Memory B cell (primary cell): ENCODE data around the gene DEAF1.
A peak's percentile ranks its signal among the peaks of the same experiment; 100 is the strongest.
"Not testable (repeated sequence)": the region's sequence is repeated elsewhere in the genome, so short reads cannot be mapped to it uniquely, and the experiment has no call there.

ENCODE experiments used
- ATAC-seq: fragments of 150-1000 bp; cut with Tn5 transposase; 2 replicates; pipeline ENCODE4 v1.10.0; 2021; ENCODE audit warnings: low read depth, mild to moderate bottlenecking, moderate library complexity
- DNase-seq, 2 donors: peaks; one replicate each; pipeline ENCODE4 v3.0.0; 2022; ENCODE audit warnings: low spot score in 2 of 2
- H3K27ac Mint-ChIP-seq: one replicate; pipeline ENCODE4 v1.8.0; 2022; ENCODE audit warnings: mild to moderate bottlenecking, moderate library complexity, mixed read lengths
- H3K27me3 Mint-ChIP-seq: one replicate; pipeline ENCODE4 v1.8.0; 2022; ENCODE audit warnings: mixed read lengths
- H3K36me3 Mint-ChIP-seq: one replicate; pipeline ENCODE4 v1.8.0; 2022; ENCODE audit warnings: mild to moderate bottlenecking, mixed read lengths
- H3K4me1 Mint-ChIP-seq: one replicate; pipeline ENCODE4 v1.8.0; 2022; ENCODE audit warnings: mixed read lengths
- H3K4me3 Mint-ChIP-seq: one replicate; pipeline ENCODE4 v1.8.0; 2022; ENCODE audit warnings: mild to moderate bottlenecking, moderate library complexity, mixed read lengths
- H3K9me3 Mint-ChIP-seq: one replicate; pipeline ENCODE4 v1.8.0; 2022; ENCODE audit warnings: mixed read lengths

DEAF1 gene

DNA sequence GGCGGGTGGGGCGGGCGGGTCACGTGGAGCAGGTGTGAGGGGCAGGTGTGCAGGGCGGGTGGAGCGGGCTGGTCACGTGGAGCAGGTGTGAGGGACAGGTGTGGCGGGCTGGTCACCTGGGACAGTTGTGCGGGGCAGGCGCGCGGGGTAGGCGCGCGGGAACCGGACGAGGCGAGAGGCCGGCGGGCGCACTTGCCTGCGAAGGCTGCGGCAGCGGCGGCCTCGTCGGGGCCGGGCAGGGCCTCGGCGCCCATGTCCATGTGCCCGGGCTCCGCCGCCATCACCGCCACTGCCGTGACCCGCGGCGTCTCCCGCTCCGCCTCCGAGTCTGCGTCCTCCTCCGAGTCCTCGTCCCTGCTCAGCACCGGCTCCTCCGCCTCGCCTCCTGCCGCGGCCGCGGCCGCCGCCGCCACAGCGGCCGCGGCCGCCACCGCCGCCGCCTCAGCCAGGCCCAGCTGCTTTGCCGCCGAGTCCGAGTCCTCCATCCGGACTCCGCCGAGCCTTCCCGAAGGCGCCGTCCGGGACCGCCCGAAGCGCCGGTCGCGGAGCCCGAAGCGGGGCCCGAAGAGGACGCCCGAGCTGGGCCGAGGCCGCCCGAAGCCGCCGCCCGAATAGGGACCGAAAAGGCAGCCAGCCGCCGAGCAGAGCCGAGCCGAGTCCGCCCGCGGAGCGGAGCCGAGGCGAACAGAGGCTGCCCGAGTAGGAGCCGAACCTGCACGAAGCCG is at the start of gene DEAF1:
Gene DEAF1, minus strand, starts transcription at position 660 of the 725 bp plus-strand sequence. Its CDS starts 175 bp downstream, at position 485.
- ATAC-seq (peak; percentile 73), DNase-seq (peak in 1 of 2 donors; percentile 100)
- Mint-ChIP-seq H3K9me3 (no peaks in the 10 kb centered on the region), H3K36me3 (peaks cover 3% of the 10 kb centered on the region), H3K4me1 (peaks cover 29% of the 10 kb centered on the region), H3K27ac (peak within 1 kb of the TSS; percentile 89), H3K27me3 (no peaks in the 10 kb centered on the region), H3K4me3 (peak within 1 kb of the TSS; percentile 85)

- ATAC-seq (no peak), DNase-seq (no peak)
- Mint-ChIP-seq H3K4me1 (peaks cover 6% of the 10 kb centered on the region), H3K36me3 (no peaks in the 10 kb centered on the region), H3K27me3 (peaks cover 6% of the 10 kb centered on the region), H3K4me3 (no peak overlapping the region), H3K27ac (no peak overlapping the region), H3K9me3 (no peaks in the 10 kb centered on the region)
Measured at GRCh38 chr11:742571-743201, 47.7 kb upstream of the DEAF1 start.

- no peak overlapping the region for H3K27ac Mint-ChIP-seq
- peaks cover 10% of the 10 kb centered on the region for H3K4me1 Mint-ChIP-seq
- H3K27me3 Mint-ChIP-seq: peaks cover 9% of the 10 kb centered on the region
- no peak for ATAC-seq
- H3K9me3 Mint-ChIP-seq: no peaks in the 10 kb centered on the region
- no peaks in the 10 kb centered on the region for H3K36me3 Mint-ChIP-seq
- DNase-seq: no peak
- H3K4me3 Mint-ChIP-seq: no peak overlapping the region
Measured at GRCh38 chr11:742156-742546, 47.1 kb upstream of the DEAF1 start.

DNA sequence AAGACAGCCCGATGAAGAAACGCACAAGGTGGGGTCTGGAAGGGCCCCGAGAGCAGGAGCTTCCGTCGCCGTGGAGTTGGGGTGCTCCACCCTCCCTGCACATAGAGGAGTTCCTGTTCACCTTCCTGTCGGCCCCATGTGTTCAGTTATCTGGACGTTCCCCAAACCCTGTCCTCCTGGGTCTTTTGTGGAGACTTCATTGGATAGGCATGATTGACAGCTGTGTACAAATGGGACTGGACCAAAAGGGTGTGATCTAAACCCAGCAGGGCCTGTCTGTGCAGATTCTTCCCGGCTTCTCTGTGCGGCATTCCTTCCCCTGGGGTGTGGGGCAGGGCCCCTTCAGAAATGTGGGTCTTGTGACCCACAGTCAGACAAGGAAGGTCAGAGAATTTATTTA is 42.9 kb upstream of the DEAF1 start:
- not testable (repeated sequence) for H3K36me3 Mint-ChIP-seq, DNase-seq, H3K4me1 Mint-ChIP-seq, H3K9me3 Mint-ChIP-seq, H3K27ac Mint-ChIP-seq
- Mint-ChIP-seq H3K4me3 (peak overlapping the region; percentile 66), H3K27me3 (peaks cover 12% of the 10 kb centered on the region)
- peak; percentile 52 for ATAC-seq

- no peaks in the 10 kb centered on the region for H3K36me3 Mint-ChIP-seq
- H3K27me3 Mint-ChIP-seq: peaks cover 12% of the 10 kb centered on the region
- H3K4me3 Mint-ChIP-seq: peak overlapping the region; percentile 66
- DNase-seq: no peak
- no peak overlapping the region for H3K27ac Mint-ChIP-seq
- no peaks in the 10 kb centered on the region for H3K9me3 Mint-ChIP-seq
- ATAC-seq: peak; percentile 37
- peaks cover 9% of the 10 kb centered on the region for H3K4me1 Mint-ChIP-seq
Measured at GRCh38 chr11:737366-737765, 42.3 kb upstream of the DEAF1 start.

- DNase-seq, H3K9me3 Mint-ChIP-seq, H3K36me3 Mint-ChIP-seq, H3K4me1 Mint-ChIP-seq, ATAC-seq, H3K4me3 Mint-ChIP-seq, H3K27ac Mint-ChIP-seq: not testable (repeated sequence)
- peaks cover 14% of the 10 kb centered on the region for H3K27me3 Mint-ChIP-seq
Measured at GRCh38 chr11:734541-734940, 39.5 kb upstream of the DEAF1 start.

- DNase-seq: no peak
- peaks cover 9% of the 10 kb centered on the region for H3K4me1 Mint-ChIP-seq
- no peak overlapping the region for H3K27ac Mint-ChIP-seq
- H3K27me3 Mint-ChIP-seq: peaks cover 9% of the 10 kb centered on the region
- no peak for ATAC-seq
- H3K9me3 Mint-ChIP-seq: no peaks in the 10 kb centered on the region
- H3K36me3 Mint-ChIP-seq: no peaks in the 10 kb centered on the region
- H3K4me3 Mint-ChIP-seq: no peak overlapping the region
Measured at GRCh38 chr11:733072-733471, 38.0 kb upstream of the DEAF1 start.

DNA sequence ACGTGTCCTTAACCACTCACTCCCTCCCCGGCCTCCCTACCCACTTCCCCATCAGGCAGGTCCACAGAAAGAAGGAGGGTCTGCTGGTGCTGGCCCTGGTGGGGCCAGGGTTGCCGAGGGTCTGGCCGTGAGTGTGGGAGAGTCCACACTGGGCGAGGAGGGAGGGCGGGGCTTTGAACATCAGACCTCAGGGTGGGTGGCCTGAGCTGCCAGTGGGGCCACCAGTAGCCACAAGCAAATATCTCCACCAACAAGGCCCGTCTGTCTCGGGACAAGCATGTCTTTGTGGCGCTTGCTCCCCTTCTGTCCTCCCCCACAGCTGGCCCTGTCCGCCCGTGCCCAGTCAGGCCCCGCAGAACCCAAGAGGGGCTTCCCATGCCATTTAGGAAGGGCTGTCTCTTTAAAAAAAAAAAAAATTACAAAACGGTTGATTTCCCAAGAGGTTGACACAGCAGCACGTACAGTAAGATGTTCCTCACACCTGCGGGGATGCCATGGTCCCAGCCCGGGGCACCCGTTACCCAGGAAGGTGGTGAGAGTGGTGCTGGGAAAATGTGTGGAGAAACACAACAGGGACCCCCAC is 34.6 kb upstream of the DEAF1 start:
- no peak overlapping the region for H3K4me3 Mint-ChIP-seq

GRCh38 chr11:728901-729491 is 34.0 kb upstream of the DEAF1 start:
- Mint-ChIP-seq H3K27me3 (peaks cover 2% of the 10 kb centered on the region), H3K4me3 (no peak overlapping the region), H3K36me3 (no peaks in the 10 kb centered on the region), H3K4me1 (peaks cover 4% of the 10 kb centered on the region), H3K27ac (no peak overlapping the region), H3K9me3 (no peaks in the 10 kb centered on the region)
- DNase-seq (no peak), ATAC-seq (no peak)

More for the DNA sequence above, 34.6 kb upstream of the DEAF1 start:
- ATAC-seq: no peak
- Mint-ChIP-seq H3K27me3 (peaks cover 2% of the 10 kb centered on the region), H3K36me3 (no peaks in the 10 kb centered on the region), H3K4me1 (peaks cover 4% of the 10 kb centered on the region), H3K9me3 (no peaks in the 10 kb centered on the region), H3K27ac (no peak overlapping the region)
- DNase-seq: no peak

DNA sequence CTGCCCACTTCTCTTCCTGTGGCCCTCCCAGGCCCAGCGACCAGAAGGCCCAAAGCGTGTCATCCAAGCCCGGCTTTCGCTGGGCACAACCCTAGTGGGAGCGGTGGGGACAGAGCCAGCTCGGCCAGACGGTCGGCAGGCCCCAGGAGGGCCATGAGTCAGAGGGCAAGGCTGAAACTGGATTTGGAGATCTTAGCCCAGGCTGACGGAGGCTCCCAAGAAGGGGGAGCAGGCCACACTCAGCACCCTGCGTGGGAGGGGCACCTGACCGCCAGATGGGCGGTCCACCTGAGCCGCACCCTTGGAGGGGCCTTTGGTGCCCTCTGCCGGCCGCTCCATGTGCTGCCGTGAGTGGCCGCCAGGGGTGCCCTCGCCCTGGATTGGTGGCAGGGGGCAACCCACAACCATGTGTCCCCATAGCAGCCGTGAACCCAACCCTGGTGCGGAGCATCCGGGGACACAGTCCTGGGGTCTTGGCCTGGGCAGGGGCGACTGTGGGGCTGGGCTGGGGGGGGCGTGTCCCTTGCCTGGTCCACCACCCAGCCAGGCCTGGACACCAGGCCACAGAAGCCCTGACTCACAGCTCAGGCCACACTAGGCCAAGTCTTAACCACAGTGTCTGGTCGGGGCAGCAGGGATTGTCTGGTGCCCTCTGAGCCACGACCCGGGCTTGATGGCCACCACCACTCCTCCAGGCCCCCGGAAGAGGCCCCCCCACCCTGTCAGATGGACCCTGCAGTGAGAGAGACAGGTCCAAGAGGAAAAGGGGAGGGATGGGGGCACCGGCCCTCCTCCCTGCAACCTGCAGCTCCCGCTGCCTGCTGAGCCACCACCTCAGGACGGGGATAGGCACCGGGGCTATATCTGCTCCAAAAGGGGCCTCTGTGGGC is 33.1 kb upstream of the DEAF1 start:
- peak; percentile 76 to 89 for DNase-seq
- Mint-ChIP-seq H3K36me3 (no peaks in the 10 kb centered on the region), H3K9me3 (no peaks in the 10 kb centered on the region), H3K4me1 (peaks cover 8% of the 10 kb centered on the region), H3K27ac (no peak overlapping the region), H3K4me3 (no peak overlapping the region), H3K27me3 (peaks cover 3% of the 10 kb centered on the region)
- peak; percentile 80 for ATAC-seq

GRCh38 chr11:727281-727701 is 32.3 kb upstream of the DEAF1 start:
- peak overlapping the region; percentile 44 for H3K4me3 Mint-ChIP-seq
- ATAC-seq: no peak
- H3K9me3 Mint-ChIP-seq: no peaks in the 10 kb centered on the region
- H3K4me1 Mint-ChIP-seq: peaks cover 10% of the 10 kb centered on the region
- H3K36me3 Mint-ChIP-seq: no peaks in the 10 kb centered on the region
- no peak overlapping the region for H3K27ac Mint-ChIP-seq
- peak in 1 of 2 donors; percentile 25 for DNase-seq
- peaks cover 4% of the 10 kb centered on the region for H3K27me3 Mint-ChIP-seq

GRCh38 chr11:726278-727220 is 31.5 kb upstream of the DEAF1 start:
- peak overlapping the region; percentile 81 for H3K4me3 Mint-ChIP-seq
- peaks cover 4% of the 10 kb centered on the region for H3K27me3 Mint-ChIP-seq
- peaks cover 11% of the 10 kb centered on the region for H3K4me1 Mint-ChIP-seq
- peak overlapping the region; percentile 31 for H3K27ac Mint-ChIP-seq
- DNase-seq: peak in 1 of 2 donors; percentile 60
- H3K36me3 Mint-ChIP-seq: no peaks in the 10 kb centered on the region
- peak; percentile 13 for ATAC-seq
- no peaks in the 10 kb centered on the region for H3K9me3 Mint-ChIP-seq
